Regular cardiac myocyte (primary cell): ENCODE results near the gene HLA-A. TPM values are rescaled to one million over a fixed set of nuclear protein-coding genes. Genes with fewer than 3 reads are reported as not detected.

Experiments
- total RNA-seq: library from RNA; depleted of rRNA; stranded (reverse); fragments of >200 nt; gene quantifications from 2 replicates; pipeline ENCODE4 v1.2.3, GENCODE V29; 2014

Gene HLA-A
- total RNA-seq, result 160 and 680 TPM in 2 replicates

DNA sequence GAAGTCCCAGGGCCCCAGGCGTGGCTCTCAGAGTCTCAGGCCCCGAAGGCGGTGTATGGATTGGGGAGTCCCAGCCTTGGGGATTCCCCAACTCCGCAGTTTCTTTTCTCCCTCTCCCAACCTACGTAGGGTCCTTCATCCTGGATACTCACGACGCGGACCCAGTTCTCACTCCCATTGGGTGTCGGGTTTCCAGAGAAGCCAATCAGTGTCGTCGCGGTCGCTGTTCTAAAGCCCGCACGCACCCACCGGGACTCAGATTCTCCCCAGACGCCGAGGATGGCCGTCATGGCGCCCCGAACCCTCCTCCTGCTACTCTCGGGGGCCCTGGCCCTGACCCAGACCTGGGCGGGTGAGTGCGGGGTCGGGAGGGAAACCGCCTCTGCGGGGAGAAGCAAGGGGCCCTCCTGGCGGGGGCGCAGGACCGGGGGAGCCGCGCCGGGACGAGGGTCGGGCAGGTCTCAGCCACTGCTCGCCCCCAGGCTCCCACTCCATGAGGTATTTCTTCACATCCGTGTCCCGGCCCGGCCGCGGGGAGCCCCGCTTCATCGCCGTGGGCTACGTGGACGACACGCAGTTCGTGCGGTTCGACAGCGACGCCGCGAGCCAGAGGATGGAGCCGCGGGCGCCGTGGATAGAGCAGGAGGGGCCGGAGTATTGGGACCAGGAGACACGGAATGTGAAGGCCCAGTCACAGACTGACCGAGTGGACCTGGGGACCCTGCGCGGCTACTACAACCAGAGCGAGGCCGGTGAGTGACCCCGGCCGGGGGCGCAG, at the start of gene HLA-A:
Gene HLA-A (plus strand): TSS at position 258 of the 778 bp plus-strand sequence. CDS start 22 bp downstream, at position 280.

Other genes with a start within 250 kb of the HLA-A start
- gene HLA-F, start 219.1 kb upstream of the HLA-A start, total RNA-seq, result 3.8 and 16.3 TPM in 2 replicates
- 1.1 TPM in 1 of 2 replicates, not detected in the other for gene HLA-G, start 114.7 kb upstream of the HLA-A start, total RNA-seq
- 25.9 and 39.7 TPM in 2 replicates for gene POLR1H, start 118.7 kb downstream of the HLA-A start, total RNA-seq
- gene PPP1R11, start 124.7 kb downstream of the HLA-A start, total RNA-seq, result 13.5 and 16.9 TPM in 2 replicates
- 0.28 TPM in 1 of 2 replicates, not detected in the other for gene RNF39, start 133.2 kb downstream of the HLA-A start, total RNA-seq
- not detected in 2 replicates for gene TRIM31, start 170.6 kb downstream of the HLA-A start, total RNA-seq
- not detected in 2 replicates for gene TRIM40, start 193.6 kb downstream of the HLA-A start, total RNA-seq
- gene TRIM10, start 218.7 kb downstream of the HLA-A start, total RNA-seq, result under 0.01 TPM in 1 of 2 replicates, not detected in the other
- not detected in 2 replicates for gene TRIM15, start 221.0 kb downstream of the HLA-A start, total RNA-seq